Neural cell (in vitro differentiated cells): Measurements from ENCODE around the gene PMM2.

ENCODE experiments used
- CTCF ChIP-seq: fragments of 450-650 bp; IDR thresholded peaks from 2 replicates; pipeline ENCODE4 v1.5.1; 2014; ENCODE audit warnings: antibody characterized with exemption, mild to moderate bottlenecking, moderate library complexity; ENCODE audit not compliant: poor library complexity, severe bottlenecking
- EP300 ChIP-seq: fragments of 450-650 bp; conservative IDR thresholded peaks from 2 replicates; pipeline ENCODE4 v1.6.1; 2014; ENCODE audit warnings: antibody characterized with exemption, mild to moderate bottlenecking, moderate library complexity; ENCODE audit not compliant: poor library complexity, severe bottlenecking
- EZH2 ChIP-seq: fragments of 200-600, 300-800 bp; shearing (Covaris generic), sonication (generic); IDR thresholded peaks from 2 replicates; pipeline ENCODE4 v1.6.1; 2014; ENCODE audit warnings: antibody characterized with exemption, low read length, borderline replicate concordance, mild to moderate bottlenecking; ENCODE audit not compliant: insufficient read depth, poor library complexity, severe bottlenecking
- RAD21 ChIP-seq: fragments of 450-650 bp; conservative IDR thresholded peaks from 2 replicates; pipeline ENCODE4 v1.6.1; 2014; ENCODE audit warnings: antibody characterized with exemption, mild to moderate bottlenecking, moderate library complexity
- TAF1 ChIP-seq: IDR thresholded peaks from 2 replicates; pipeline ENCODE4 v1.6.1; 2012; ENCODE audit warnings: low read depth

- TF ChIP-seq CTCF = no peak
- no peak for TF ChIP-seq EP300
- TF ChIP-seq EZH2 = no peak
- no peak for TF ChIP-seq RAD21
- no peak for TF ChIP-seq TAF1
Measured at GRCh38 chr16:8804313-8804712, 6.7 kb downstream of the PMM2 start.
